Sciatic nerve (tissue), 2 donors: ENCODE results near the gene HOXC4. TPM values are rescaled to one million over a fixed set of nuclear protein-coding genes. Genes with fewer than 3 reads are reported as not detected.

Experiments
- ATAC-seq: fragments of 200-7000 bp; cut with Tn5 transposase; one replicate; pipeline ENCODE4 v1.9.1; 2020; ENCODE audit warnings: mild to moderate bottlenecking, moderate library complexity
- DNase-seq: peaks from one replicate; pipeline ENCODE4 v3.0.0-alpha.2; 2020; ENCODE audit warnings: low spot score
- intact Hi-C: fragments of 100-400 bp; cut with DNase I; formaldehyde crosslinking; loops from one replicate; pipeline ENCODE4 v1.14.2; 2022
- total RNA-seq: library from RNA; stranded (reverse); fragmentation: NEBNext Ultra II Directional; extraction: Animal tissue kit (Norgen Biotek cat#: 25700); gene quantifications from one replicate; pipeline ENCODE4 v1.2.1, GENCODE V29; 2021
- donor health status: DM: no; HTN: no; CAD: no.
- donor health status: DM: no; HTN: no; CAD: no.

Gene HOXC4
- total RNA-seq, 1 donor from 2014 or later = 23.6 TPM

GRCh38 chr12:54025499-54026405 is 27.9 kb upstream of the HOXC4 start:
- DNase-seq = no peak
- no peak for ATAC-seq
- intact Hi-C loops = loop anchor here (2.0 kb wide), 1 partner anchor 171 kb away; no protein-coding TSS in a partner anchor

GRCh38 chr12:54026640-54027441 is 26.8 kb upstream of the HOXC4 start:
- intact Hi-C loops = loop anchor here (2.0 kb wide), 1 partner anchor 170 kb away; no protein-coding TSS in a partner anchor
- DNase-seq (no peak), ATAC-seq (no peak)

- DNase-seq (no peak), ATAC-seq (no peak)
- intact Hi-C loops = loop anchor here (2.0 kb wide), 1 partner anchor 169 kb away; no protein-coding TSS in a partner anchor
Observed at GRCh38 chr12:54027442-54027786, 26.2 kb upstream of the HOXC4 start.

- intact Hi-C loops = no loop called here
- no peak for ATAC-seq
Observed at GRCh38 chr12:54028314-54029201, 25.1 kb upstream of the HOXC4 start, which contains the start of gene HOXC6. HOXC6 (plus strand) TSS chr12:54028440; CDS start chr12:54028522, 82 bp downstream.

GRCh38 chr12:54029529-54030441 is 23.9 kb upstream of the HOXC4 start:
- no peak for ATAC-seq
- intact Hi-C loops = loop anchor here (5.0 kb wide), 1 partner anchor 98 kb away; no protein-coding TSS in a partner anchor

More at GRCh38 chr12:54028314-54029201, 25.1 kb upstream of the HOXC4 start, which contains the start of gene HOXC6:
- peak; percentile 74 for DNase-seq

GRCh38 chr12:54030442-54030801 is 23.2 kb upstream of the HOXC4 start:
- intact Hi-C loops = loop anchor here (5.0 kb wide), 1 partner anchor 97 kb away; no protein-coding TSS in a partner anchor
- no peak for ATAC-seq
- DNase-seq = no peak

More at GRCh38 chr12:54029529-54030441, 23.9 kb upstream of the HOXC4 start:
- no peak for DNase-seq

GRCh38 chr12:54030889-54031471 is 22.7 kb upstream of the HOXC4 start:
- ATAC-seq (peak; percentile 33), DNase-seq (no peak)
- intact Hi-C loops = loop anchor here (5.0 kb wide), 1 partner anchor 96 kb away; no protein-coding TSS in a partner anchor

- ATAC-seq = no peak
- intact Hi-C loops = loop anchor here (5.0 kb wide), 1 partner anchor 96 kb away; no protein-coding TSS in a partner anchor
- peak; percentile 56 for DNase-seq
Observed at GRCh38 chr12:54031480-54031879, 22.2 kb upstream of the HOXC4 start.

- ATAC-seq = no peak
- DNase-seq = no peak
- intact Hi-C loops = loop anchor here (5.0 kb wide), 1 partner anchor 95 kb away; no protein-coding TSS in a partner anchor
Observed at GRCh38 chr12:54032086-54032619, 21.5 kb upstream of the HOXC4 start.

GRCh38 chr12:54032627-54033100 is 21.0 kb upstream of the HOXC4 start, which contains the start of gene HOXC5:
HOXC5 (plus strand) TSS chr12:54033050; CDS start chr12:54033123, 73 bp downstream.
- ATAC-seq (peak; percentile 51), DNase-seq (peak; percentile 89)
- intact Hi-C loops = loop anchor here (5.0 kb wide), 1 partner anchor 95 kb away; no protein-coding TSS in a partner anchor

GRCh38 chr12:54033106-54033979 is 20.3 kb upstream of the HOXC4 start:
- intact Hi-C loops = loop anchor here (5.0 kb wide), 1 partner anchor 94 kb away; no protein-coding TSS in a partner anchor
- peak; percentile 50 for ATAC-seq
- no peak for DNase-seq

- intact Hi-C loops = loop anchor here (5.0 kb wide), 1 partner anchor 93 kb away; no protein-coding TSS in a partner anchor
- no peak for DNase-seq
- peak; percentile 48 for ATAC-seq
Observed at GRCh38 chr12:54033980-54034784, 19.5 kb upstream of the HOXC4 start.

GRCh38 chr12:54034785-54035310 is 18.8 kb upstream of the HOXC4 start:
- no peak for DNase-seq
- ATAC-seq = no peak
- intact Hi-C loops = loop anchor here (5.0 kb wide), 1 partner anchor 92 kb away; no protein-coding TSS in a partner anchor

GRCh38 chr12:54035568-54036264 is 17.9 kb upstream of the HOXC4 start:
- ATAC-seq = no peak
- DNase-seq = no peak
- intact Hi-C loops = no loop called here
